Liver (tissue), 9 donors: ENCODE measurements around the gene C4orf17. TPM values are rescaled to one million over a fixed set of nuclear protein-coding genes. Genes with fewer than 3 reads are reported as not detected.

Experiments
- DNase-seq: peaks from one replicate; pipeline ENCODE4 v3.0.0-alpha.2; 2017; ENCODE audit warnings: low spot score
- H3K27ac ChIP-seq, 2 donors: one replicate each; pipeline ENCODE4 v1.7.0; 2013; ENCODE audit warnings: inconsistent platforms in 2 of 2, low read length in 2 of 2, control low read depth in 1 of 2, low read depth in 1 of 2, mild to moderate bottlenecking in 1 of 2
- H3K27me3 ChIP-seq, 4 donors: one replicate each; pipeline versions ENCODE4 v1.6.1 to v1.7.0; 2013; ENCODE audit warnings: low read length in 3 of 4, inconsistent platforms in 1 of 4, mild to moderate bottlenecking in 1 of 4, moderate library complexity in 1 of 4; ENCODE audit not compliant: control insufficient read depth in 4 of 4, insufficient read depth in 4 of 4
- H3K36me3 ChIP-seq, 4 donors: one replicate each; pipeline versions ENCODE4 v1.6.1 to v1.7.0; 2013; ENCODE audit warnings: low read length in 3 of 4, mild to moderate bottlenecking in 3 of 4, low read depth in 1 of 4, moderate library complexity in 1 of 4; ENCODE audit not compliant: control insufficient read depth in 4 of 4, insufficient read depth in 3 of 4
- H3K4me1 ChIP-seq, 4 donors: one replicate each; pipeline versions ENCODE4 v1.6.1 to v1.7.0; 2013; ENCODE audit warnings: low read length in 3 of 4, mild to moderate bottlenecking in 3 of 4, moderate library complexity in 1 of 4; ENCODE audit not compliant: control insufficient read depth in 4 of 4, insufficient read depth in 4 of 4
- H3K4me3 ChIP-seq, 3 donors: one replicate each; pipeline versions ENCODE4 v1.6.1 to v1.7.0; 2013; ENCODE audit warnings: low read length in 3 of 3, control low read depth in 1 of 3, low read depth in 1 of 3, mild to moderate bottlenecking in 1 of 3
- H3K9ac ChIP-seq, 2 donors: one replicate each; pipeline ENCODE4 v1.7.0; 2013; ENCODE audit warnings: low read length in 2 of 2, mild to moderate bottlenecking in 2 of 2, moderate library complexity in 2 of 2, control low read depth in 1 of 2, low read depth in 1 of 2
- H3K9me3 ChIP-seq, 4 donors: one replicate each; pipeline versions ENCODE4 v1.6.1 to v1.7.0; 2013; ENCODE audit warnings: low read length in 3 of 4; ENCODE audit not compliant: control insufficient read depth in 4 of 4
- FOXA2 ChIP-seq: IDR thresholded peaks from 2 replicates; pipeline ENCODE4 v1.6.1; 2016; ENCODE audit warnings: antibody characterized with exemption
- GABPA ChIP-seq, 2 donors: IDR thresholded peaks in 1 of 2; conservative IDR thresholded peaks in 1 of 2; 2 replicates each; pipeline ENCODE4 v1.6.1; 2016; ENCODE audit warnings: antibody characterized with exemption in 2 of 2, mild to moderate bottlenecking in 1 of 2, moderate library complexity in 1 of 2
- HNF4A ChIP-seq, 2 donors: conservative IDR thresholded peaks; 2 replicates each; pipeline ENCODE4 v1.6.1; 2016; ENCODE audit warnings: antibody characterized with exemption in 2 of 2, mild to moderate bottlenecking in 2 of 2
- HNF4G ChIP-seq: IDR thresholded peaks from 2 replicates; pipeline ENCODE4 v1.6.1; 2016; ENCODE audit warnings: antibody characterized with exemption
- JUND ChIP-seq, 2 donors: IDR thresholded peaks; 2 replicates each; pipeline ENCODE4 v1.6.1; 2016; ENCODE audit warnings: antibody characterized with exemption in 2 of 2
- NR2F2 ChIP-seq: IDR thresholded peaks from 2 replicates; pipeline ENCODE4 v1.6.1; 2016; ENCODE audit warnings: antibody characterized with exemption
- RAD21 ChIP-seq, 2 donors: IDR thresholded peaks; 2 replicates each; pipeline ENCODE4 v1.6.1; 2016; ENCODE audit warnings: antibody characterized with exemption in 2 of 2, mild to moderate bottlenecking in 2 of 2
- RXRA ChIP-seq, 2 donors: IDR thresholded peaks; 2 replicates each; pipeline ENCODE4 v1.6.1; 2017 to 2018; ENCODE audit warnings: antibody characterized with exemption in 2 of 2, mild to moderate bottlenecking in 1 of 2
- SP1 ChIP-seq: IDR thresholded peaks from 2 replicates; pipeline ENCODE4 v1.6.1; 2018; ENCODE audit warnings: antibody characterized with exemption, mild to moderate bottlenecking
- TAF1 ChIP-seq: conservative IDR thresholded peaks from 2 replicates; pipeline ENCODE4 v1.6.1; 2016; ENCODE audit warnings: antibody characterized with exemption, mild to moderate bottlenecking
- YY1 ChIP-seq: IDR thresholded peaks from 2 replicates; pipeline ENCODE4 v1.6.1; 2016; ENCODE audit warnings: antibody characterized with exemption, mild to moderate bottlenecking
- WGBS: extraction: QIAGEN DNeasy Blood & Tissue Kit; methylation state at CpG from one replicate; pipeline ENCODE4 v1.1.7; 2013; 5-methylcytosine and 5-hydroxymethylcytosine counted together
- polyA plus RNA-seq, 2 donors: library from polyadenylated mRNA; stranded (reverse) in 1 of 2; unstranded in 1 of 2; fragments of 200-250 nt in 1 of 2; fragments of >200 nt in 1 of 2; fragmentation: Nextera tagmentation in 1 of 2; extraction: Ambion mirVana in 1 of 2; gene quantifications; one replicate each; pipeline versions ENCODE4 v1.2.1 to v1.2.3, GENCODE V29; 2013 to 2015
- total RNA-seq, 2 donors: library from RNA; depleted of rRNA; stranded (reverse); fragments of >200 nt; gene quantifications; one replicate each; pipeline ENCODE4 v1.2.3, GENCODE V29; 2014
- TF ChIP-seq, protein P1 (sequence below): IDR thresholded peaks from 2 replicates; pipeline ENCODE4 v1.6.1; 2016; ENCODE audit warnings: antibody characterized with exemption
- TF ChIP-seq, protein P2 (sequence below): IDR thresholded peaks from 2 replicates; pipeline ENCODE4 v1.6.1; 2016; ENCODE audit warnings: antibody characterized with exemption
- TF ChIP-seq, protein P3 (sequence below): IDR thresholded peaks from 2 replicates; pipeline ENCODE4 v1.6.1; 2016; ENCODE audit warnings: antibody characterized with exemption
- TF ChIP-seq, protein P4 (sequence below): fragments of 150-350 bp; IDR thresholded peaks from 2 replicates; pipeline ENCODE4 v1.5.1; 2017; ENCODE audit warnings: improper control_type of control experiment, low read depth, low read length; ENCODE audit not compliant: missing input control
- TF ChIP-seq, protein P5 (sequence below): IDR thresholded peaks from 2 replicates; pipeline ENCODE4 v1.6.1; 2016; ENCODE audit warnings: antibody characterized with exemption, mild to moderate bottlenecking
- donor health status: healthy.
- donor health status: healthy.
- donor health status: healthy.
- donor health status: healthy.
- donor health status: healthy.

The C4orf17 gene
- total and polyA plus RNA-seq, 4 donors = not detected

DNA sequence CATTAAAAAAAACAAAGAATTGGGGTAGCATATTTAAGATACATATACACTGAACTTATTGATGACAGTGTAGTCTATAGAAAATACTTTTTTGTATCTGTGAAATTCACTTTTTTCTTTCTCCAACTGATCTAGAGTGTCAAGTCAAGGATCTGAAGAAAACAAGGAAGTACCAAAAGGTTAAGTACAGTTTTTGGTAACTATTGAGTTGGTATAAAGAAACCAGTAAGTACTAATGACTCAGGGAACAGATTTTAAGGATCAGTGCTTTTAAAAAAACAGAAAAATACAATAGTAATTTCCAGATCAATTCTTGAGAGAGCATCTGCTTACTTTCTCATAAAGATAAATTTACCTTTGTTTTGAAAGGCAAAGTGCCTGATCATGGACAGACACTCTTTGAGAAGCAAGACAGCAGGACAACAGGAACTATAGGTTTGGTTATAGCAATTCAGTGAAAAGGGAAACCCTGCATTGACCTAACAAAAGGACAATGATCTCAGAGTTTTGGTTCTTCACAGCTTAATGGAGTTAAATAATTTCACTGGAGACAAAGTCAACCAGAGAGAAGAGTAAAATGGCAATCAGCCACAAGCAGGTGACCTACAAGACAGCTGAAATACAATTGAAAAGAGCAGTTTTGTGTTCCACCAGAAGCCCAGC, 29.6 kb downstream of the C4orf17 start (continued):
- no peak for TF ChIP-seq GABPA (IDR thresholded peaks at IDR 0.05 in 1 of 2, conservative IDR thresholded peaks at IDR 0.05 in 1 of 2)
- TF ChIP-seq HNF4A (conservative IDR thresholded peaks at IDR 0.05) = no peak
- TF ChIP-seq JUND (IDR thresholded peaks at IDR 0.05) = no peak
- no peak for TF ChIP-seq FOXA2

DNA sequence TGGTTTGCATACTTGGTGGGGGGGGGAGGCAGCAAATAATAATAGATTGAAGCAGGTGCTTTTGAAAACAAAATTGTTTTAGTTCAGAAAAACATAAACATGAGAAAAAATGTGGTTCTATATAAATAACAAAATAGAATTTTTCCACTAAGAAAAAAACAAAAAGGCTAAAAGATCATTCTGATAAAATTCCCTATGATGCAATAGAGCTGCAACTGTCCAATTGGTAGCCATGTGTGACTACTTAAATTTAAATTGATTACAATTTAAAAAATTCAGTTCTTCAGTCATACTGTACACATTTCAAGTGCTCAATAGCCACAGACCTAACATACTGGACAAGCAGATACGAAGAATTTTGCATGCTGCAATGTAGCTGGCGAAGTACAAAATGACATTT, 42.1 kb downstream of the C4orf17 start:
- H3K27me3 ChIP-seq = no peaks in the 10 kb centered on the region
- WGBS = 95% methylated on average over 2 of the region's 2 CpGs
- peaks cover 0 to 8% (median under 1%) of the 10 kb centered on the region in 4 donors for H3K36me3 ChIP-seq
- DNase-seq = no peak
- no peaks in the 10 kb centered on the region for H3K9me3 ChIP-seq
- no peak overlapping the region for H3K4me3 ChIP-seq
- TF ChIP-seq NR2F2 (no peak), SP1 (no peak), GABPA (IDR thresholded peaks at IDR 0.05 in 1 of 2, conservative IDR thresholded peaks at IDR 0.05 in 1 of 2) (no peak), RAD21 (IDR thresholded peaks at IDR 0.05) (no peak), TAF1 (no peak), FOXA2 (no peak), JUND (IDR thresholded peaks at IDR 0.05) (no peak)
- TF ChIP-seq, protein P1, sequence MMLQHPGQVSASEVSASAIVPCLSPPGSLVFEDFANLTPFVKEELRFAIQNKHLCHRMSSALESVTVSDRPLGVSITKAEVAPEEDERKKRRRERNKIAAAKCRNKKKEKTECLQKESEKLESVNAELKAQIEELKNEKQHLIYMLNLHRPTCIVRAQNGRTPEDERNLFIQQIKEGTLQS = no peak
- TF ChIP-seq, protein P2, sequence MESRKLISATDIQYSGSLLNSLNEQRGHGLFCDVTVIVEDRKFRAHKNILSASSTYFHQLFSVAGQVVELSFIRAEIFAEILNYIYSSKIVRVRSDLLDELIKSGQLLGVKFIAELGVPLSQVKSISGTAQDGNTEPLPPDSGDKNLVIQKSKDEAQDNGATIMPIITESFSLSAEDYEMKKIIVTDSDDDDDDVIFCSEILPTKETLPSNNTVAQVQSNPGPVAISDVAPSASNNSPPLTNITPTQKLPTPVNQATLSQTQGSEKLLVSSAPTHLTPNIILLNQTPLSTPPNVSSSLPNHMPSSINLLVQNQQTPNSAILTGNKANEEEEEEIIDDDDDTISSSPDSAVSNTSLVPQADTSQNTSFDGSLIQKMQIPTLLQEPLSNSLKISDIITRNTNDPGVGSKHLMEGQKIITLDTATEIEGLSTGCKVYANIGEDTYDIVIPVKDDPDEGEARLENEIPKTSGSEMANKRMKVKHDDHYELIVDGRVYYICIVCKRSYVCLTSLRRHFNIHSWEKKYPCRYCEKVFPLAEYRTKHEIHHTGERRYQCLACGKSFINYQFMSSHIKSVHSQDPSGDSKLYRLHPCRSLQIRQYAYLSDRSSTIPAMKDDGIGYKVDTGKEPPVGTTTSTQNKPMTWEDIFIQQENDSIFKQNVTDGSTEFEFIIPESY = no peak
- H3K4me1 ChIP-seq = no peaks in the 10 kb centered on the region
- H3K27ac ChIP-seq = no peak overlapping the region
- H3K9ac ChIP-seq = no peak overlapping the region

DNA sequence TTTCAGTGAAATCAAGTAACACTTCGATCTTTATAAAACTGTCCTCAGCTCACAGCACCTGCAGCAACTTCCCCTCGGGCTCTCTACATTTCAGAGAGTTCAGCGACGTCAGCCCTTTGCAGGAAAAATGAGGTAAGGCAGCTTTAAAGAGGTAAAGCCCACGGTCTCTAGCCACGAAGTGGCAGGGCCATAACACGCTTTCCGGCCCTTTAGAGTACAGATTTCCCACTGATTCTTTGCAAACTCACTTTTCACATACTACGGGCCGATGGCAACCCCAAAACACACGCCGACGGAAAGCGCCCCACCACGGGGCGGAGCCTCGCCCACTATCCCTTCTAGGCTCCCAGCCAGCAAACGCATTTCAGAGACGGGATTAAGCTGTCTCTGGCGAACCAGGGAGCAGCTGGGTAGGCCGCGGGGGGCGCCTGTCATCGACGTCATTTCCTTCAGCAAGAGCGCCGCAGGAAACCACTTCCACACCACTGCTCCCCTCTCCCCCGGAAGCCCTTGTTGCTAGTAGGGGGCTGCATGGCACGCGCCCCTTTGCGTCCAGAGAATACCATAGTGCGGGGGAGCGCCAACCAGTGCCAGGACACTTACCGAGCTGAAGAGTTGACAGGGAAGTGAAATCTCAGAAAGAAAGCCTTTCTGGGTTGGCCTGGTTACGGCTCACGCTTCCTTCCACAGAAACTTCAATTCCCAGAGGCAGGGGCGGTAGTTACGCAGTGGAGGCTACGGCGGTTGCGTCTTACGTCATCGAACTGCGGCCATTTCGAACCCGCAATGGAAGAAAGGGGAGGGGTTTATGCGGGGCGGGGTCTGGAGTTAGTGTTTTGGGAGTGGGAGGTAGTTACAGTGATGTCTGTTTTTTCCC, 52.7 kb downstream of the C4orf17 start, which contains the start of gene TRMT10A:
Gene TRMT10A (minus strand): TSS at position 730 of the 877 bp plus-strand sequence. CDS start 4,701 bp downstream, outside the sequence.
- under 1% methylated on average over 48 of the region's 48 CpGs for WGBS
- Histone ChIP-seq H3K9me3 (no peaks in the 10 kb centered on the region), H3K27me3 (no peaks in the 10 kb centered on the region), H3K9ac (peak within 1 kb of the TSS; percentile 95 to 100), H3K4me3 (peak within 1 kb of the TSS; percentile 71 to 95 (median 93)), H3K4me1 (peaks cover 0 to 5% (median 2%) of the 10 kb centered on the region in 4 donors), H3K36me3 (no peaks in the 10 kb centered on the region), H3K27ac (peak within 1 kb of the TSS; percentile 99 to 100)
- peak; percentile 93 for DNase-seq
- TF ChIP-seq NR2F2 (peak; percentile 48), SP1 (peak; percentile 75), HNF4G (no peak), TAF1 (peak; percentile 46), RXRA (IDR thresholded peaks at IDR 0.05) (peak; percentile 33 to 65), JUND (IDR thresholded peaks at IDR 0.05) (peak; percentile 73 to 80), FOXA2 (peak; percentile 26), RAD21 (IDR thresholded peaks at IDR 0.05) (peak; percentile 6 to 47), GABPA (IDR thresholded peaks at IDR 0.05 in 1 of 2, conservative IDR thresholded peaks at IDR 0.05 in 1 of 2) (peak; percentile 89 to 97), YY1 (peak; percentile 95)
- TF ChIP-seq, protein P3, sequence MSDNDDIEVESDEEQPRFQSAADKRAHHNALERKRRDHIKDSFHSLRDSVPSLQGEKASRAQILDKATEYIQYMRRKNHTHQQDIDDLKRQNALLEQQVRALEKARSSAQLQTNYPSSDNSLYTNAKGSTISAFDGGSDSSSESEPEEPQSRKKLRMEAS = peak; percentile 91
- TF ChIP-seq, protein P4, sequence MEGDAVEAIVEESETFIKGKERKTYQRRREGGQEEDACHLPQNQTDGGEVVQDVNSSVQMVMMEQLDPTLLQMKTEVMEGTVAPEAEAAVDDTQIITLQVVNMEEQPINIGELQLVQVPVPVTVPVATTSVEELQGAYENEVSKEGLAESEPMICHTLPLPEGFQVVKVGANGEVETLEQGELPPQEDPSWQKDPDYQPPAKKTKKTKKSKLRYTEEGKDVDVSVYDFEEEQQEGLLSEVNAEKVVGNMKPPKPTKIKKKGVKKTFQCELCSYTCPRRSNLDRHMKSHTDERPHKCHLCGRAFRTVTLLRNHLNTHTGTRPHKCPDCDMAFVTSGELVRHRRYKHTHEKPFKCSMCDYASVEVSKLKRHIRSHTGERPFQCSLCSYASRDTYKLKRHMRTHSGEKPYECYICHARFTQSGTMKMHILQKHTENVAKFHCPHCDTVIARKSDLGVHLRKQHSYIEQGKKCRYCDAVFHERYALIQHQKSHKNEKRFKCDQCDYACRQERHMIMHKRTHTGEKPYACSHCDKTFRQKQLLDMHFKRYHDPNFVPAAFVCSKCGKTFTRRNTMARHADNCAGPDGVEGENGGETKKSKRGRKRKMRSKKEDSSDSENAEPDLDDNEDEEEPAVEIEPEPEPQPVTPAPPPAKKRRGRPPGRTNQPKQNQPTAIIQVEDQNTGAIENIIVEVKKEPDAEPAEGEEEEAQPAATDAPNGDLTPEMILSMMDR = no peak
- TF ChIP-seq, protein P5, sequence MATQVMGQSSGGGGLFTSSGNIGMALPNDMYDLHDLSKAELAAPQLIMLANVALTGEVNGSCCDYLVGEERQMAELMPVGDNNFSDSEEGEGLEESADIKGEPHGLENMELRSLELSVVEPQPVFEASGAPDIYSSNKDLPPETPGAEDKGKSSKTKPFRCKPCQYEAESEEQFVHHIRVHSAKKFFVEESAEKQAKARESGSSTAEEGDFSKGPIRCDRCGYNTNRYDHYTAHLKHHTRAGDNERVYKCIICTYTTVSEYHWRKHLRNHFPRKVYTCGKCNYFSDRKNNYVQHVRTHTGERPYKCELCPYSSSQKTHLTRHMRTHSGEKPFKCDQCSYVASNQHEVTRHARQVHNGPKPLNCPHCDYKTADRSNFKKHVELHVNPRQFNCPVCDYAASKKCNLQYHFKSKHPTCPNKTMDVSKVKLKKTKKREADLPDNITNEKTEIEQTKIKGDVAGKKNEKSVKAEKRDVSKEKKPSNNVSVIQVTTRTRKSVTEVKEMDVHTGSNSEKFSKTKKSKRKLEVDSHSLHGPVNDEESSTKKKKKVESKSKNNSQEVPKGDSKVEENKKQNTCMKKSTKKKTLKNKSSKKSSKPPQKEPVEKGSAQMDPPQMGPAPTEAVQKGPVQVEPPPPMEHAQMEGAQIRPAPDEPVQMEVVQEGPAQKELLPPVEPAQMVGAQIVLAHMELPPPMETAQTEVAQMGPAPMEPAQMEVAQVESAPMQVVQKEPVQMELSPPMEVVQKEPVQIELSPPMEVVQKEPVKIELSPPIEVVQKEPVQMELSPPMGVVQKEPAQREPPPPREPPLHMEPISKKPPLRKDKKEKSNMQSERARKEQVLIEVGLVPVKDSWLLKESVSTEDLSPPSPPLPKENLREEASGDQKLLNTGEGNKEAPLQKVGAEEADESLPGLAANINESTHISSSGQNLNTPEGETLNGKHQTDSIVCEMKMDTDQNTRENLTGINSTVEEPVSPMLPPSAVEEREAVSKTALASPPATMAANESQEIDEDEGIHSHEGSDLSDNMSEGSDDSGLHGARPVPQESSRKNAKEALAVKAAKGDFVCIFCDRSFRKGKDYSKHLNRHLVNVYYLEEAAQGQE = peak; percentile 85
- TF ChIP-seq, protein P1 = peak; percentile 55
- TF ChIP-seq, protein P2 = peak; percentile 92
